Body of pancreas (tissue), 4 donors: ENCODE measurements around the gene SYCE3.

Experiments
- POLR2A ChIP-seq, 3 donors: fragments of 450-650 bp; IDR thresholded peaks; one replicate each; pipeline ENCODE4 v1.6.1; 2016; ENCODE audit warnings: antibody characterized with exemption in 3 of 3, mild to moderate bottlenecking in 2 of 3
- TF ChIP-seq, protein P1 (sequence below), 7 experiments: fragments of 450-650 bp in 4 of 7; fragments of 200-600 bp in 3 of 7; sonication (generic) in 3 of 7; IDR thresholded peaks; one replicate each; pipeline ENCODE4 v1.5.1; 2016 to 2019; ENCODE audit warnings: antibody characterized with exemption in 7 of 7

GRCh38 chr22:50570861-50571260 is 8.1 kb upstream of the SYCE3 start:
- TF ChIP-seq, protein P1, sequence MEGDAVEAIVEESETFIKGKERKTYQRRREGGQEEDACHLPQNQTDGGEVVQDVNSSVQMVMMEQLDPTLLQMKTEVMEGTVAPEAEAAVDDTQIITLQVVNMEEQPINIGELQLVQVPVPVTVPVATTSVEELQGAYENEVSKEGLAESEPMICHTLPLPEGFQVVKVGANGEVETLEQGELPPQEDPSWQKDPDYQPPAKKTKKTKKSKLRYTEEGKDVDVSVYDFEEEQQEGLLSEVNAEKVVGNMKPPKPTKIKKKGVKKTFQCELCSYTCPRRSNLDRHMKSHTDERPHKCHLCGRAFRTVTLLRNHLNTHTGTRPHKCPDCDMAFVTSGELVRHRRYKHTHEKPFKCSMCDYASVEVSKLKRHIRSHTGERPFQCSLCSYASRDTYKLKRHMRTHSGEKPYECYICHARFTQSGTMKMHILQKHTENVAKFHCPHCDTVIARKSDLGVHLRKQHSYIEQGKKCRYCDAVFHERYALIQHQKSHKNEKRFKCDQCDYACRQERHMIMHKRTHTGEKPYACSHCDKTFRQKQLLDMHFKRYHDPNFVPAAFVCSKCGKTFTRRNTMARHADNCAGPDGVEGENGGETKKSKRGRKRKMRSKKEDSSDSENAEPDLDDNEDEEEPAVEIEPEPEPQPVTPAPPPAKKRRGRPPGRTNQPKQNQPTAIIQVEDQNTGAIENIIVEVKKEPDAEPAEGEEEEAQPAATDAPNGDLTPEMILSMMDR (IDR thresholded peaks at IDR 0.05), result no peak
- TF ChIP-seq POLR2A (IDR thresholded peaks at IDR 0.05), result no peak
